ENCODE data around the gene SEMA3F. TPM values are rescaled to one million over a fixed set of nuclear protein-coding genes. Genes with fewer than 3 reads are reported as not detected.

Gene SEMA3F
- total and polyA plus RNA-seq, 2 experiments from 2014 or later, result 21.8 to 27.6 TPM

DNA sequence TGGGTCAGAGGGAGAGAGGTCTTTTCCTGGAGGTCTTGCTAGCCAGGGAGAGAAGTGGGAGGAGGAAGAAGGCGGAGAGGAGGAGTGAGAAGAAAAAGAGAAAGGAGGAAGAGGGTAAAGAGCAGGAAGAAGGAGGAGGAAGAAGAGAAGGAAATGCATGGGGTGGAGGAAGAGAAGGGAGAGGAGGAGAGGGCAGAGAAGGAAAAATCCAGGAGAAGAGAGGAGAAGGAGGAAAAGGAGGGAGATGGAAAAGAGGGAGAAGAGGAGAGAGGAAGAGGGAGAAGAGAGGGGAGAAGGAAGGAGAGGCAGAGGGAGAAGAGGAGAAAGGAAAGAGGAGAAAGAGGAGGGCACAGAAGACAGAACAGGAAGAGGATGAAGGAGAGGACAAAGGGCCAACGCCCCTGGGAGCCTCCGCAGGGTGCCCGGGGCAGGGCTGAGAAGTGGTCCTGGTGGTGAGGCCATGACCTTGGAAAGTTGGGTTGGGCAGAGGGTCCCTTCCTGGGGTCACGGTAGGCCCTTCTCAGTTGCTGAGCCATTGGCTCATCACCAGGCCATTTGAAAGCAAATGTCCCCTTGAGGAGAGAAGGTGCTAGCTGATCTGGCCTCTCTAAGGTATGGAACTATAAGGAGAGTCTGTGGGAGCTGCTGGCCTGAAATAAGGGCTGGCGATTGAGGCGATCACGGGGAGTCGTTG is 1.2 kb upstream of the SEMA3F start:
- H3K36me3 ChIP-seq, result no peaks in the 10 kb centered on the region
- H3K9me3 ChIP-seq (ENCODE audit: low read depth), result no peaks in the 10 kb centered on the region
- peaks cover 36% of the 10 kb centered on the region for H3K4me1 ChIP-seq (ENCODE audit: low read depth)
- no peak for DNase-seq (ENCODE audit: low read depth in 1 of 2, low spot score in 1 of 2)
- TF ChIP-seq, protein P1, sequence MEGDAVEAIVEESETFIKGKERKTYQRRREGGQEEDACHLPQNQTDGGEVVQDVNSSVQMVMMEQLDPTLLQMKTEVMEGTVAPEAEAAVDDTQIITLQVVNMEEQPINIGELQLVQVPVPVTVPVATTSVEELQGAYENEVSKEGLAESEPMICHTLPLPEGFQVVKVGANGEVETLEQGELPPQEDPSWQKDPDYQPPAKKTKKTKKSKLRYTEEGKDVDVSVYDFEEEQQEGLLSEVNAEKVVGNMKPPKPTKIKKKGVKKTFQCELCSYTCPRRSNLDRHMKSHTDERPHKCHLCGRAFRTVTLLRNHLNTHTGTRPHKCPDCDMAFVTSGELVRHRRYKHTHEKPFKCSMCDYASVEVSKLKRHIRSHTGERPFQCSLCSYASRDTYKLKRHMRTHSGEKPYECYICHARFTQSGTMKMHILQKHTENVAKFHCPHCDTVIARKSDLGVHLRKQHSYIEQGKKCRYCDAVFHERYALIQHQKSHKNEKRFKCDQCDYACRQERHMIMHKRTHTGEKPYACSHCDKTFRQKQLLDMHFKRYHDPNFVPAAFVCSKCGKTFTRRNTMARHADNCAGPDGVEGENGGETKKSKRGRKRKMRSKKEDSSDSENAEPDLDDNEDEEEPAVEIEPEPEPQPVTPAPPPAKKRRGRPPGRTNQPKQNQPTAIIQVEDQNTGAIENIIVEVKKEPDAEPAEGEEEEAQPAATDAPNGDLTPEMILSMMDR (IDR thresholded peaks at IDR 0.05; ENCODE audit: low read depth, low read length), result no peak
- peak overlapping the region; percentile 47 for H3K4me3 ChIP-seq
- no peaks in the 10 kb centered on the region for H3K27me3 ChIP-seq
- H3K27ac ChIP-seq, result no peak overlapping the region

DNA sequence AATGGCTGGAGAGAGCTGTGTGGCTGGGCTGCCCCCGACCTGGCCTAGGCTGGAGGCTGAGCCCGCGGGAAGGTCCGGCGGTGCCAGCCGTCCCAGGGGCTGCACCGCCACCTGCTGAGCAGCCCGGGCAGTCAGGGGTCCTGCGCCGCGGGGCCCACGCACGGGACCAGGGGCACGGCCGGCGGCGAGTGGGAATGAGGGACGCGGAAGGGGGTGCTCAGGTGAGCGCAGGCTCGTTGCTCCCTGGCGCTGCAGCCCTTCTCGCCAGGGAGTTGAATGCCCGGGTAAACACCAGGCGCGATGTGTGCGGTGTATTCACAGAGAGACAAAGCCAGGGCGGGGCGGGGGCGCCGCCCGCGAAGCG is 666 bp upstream of the SEMA3F start:
- peak overlapping the region; percentile 47 for H3K4me3 ChIP-seq
- H3K36me3 ChIP-seq, result no peaks in the 10 kb centered on the region
- DNase-seq (ENCODE audit: low read depth in 1 of 2, low spot score in 1 of 2), result no peak
- H3K27me3 ChIP-seq, result no peaks in the 10 kb centered on the region
- no peaks in the 10 kb centered on the region for H3K9me3 ChIP-seq (ENCODE audit: low read depth)
- TF ChIP-seq, protein P1 (IDR thresholded peaks at IDR 0.05; ENCODE audit: low read depth, low read length), result peak; percentile 31
- H3K4me1 ChIP-seq (ENCODE audit: low read depth), result peaks cover 36% of the 10 kb centered on the region
- H3K27ac ChIP-seq, result no peak overlapping the region

- Histone ChIP-seq H3K9me3 (ENCODE audit: low read depth) (no peaks in the 10 kb centered on the region), H3K4me3 (peak overlapping the region; percentile 47), H3K4me1 (ENCODE audit: low read depth) (peaks cover 36% of the 10 kb centered on the region), H3K36me3 (no peaks in the 10 kb centered on the region), H3K27ac (peak overlapping the region; percentile 71), H3K27me3 (no peaks in the 10 kb centered on the region)
- TF ChIP-seq, protein P1 (IDR thresholded peaks at IDR 0.05; ENCODE audit: low read depth, low read length), result no peak
- DNase-seq (ENCODE audit: low read depth in 1 of 2, low spot score in 1 of 2), result no peak
Measured at GRCh38 chr3:50155491-50155878, 361 bp downstream of the SEMA3F start.

GRCh38 chr3:50155891-50156290 is 767 bp downstream of the SEMA3F start:
- no peak overlapping the region for H3K27ac ChIP-seq
- no peaks in the 10 kb centered on the region for H3K36me3 ChIP-seq
- peak overlapping the region; percentile 47 for H3K4me3 ChIP-seq
- H3K27me3 ChIP-seq, result no peaks in the 10 kb centered on the region
- H3K9me3 ChIP-seq (ENCODE audit: low read depth), result no peaks in the 10 kb centered on the region
- no peak for DNase-seq (ENCODE audit: low read depth in 1 of 2, low spot score in 1 of 2)
- peaks cover 37% of the 10 kb centered on the region for H3K4me1 ChIP-seq (ENCODE audit: low read depth)
- TF ChIP-seq, protein P1 (IDR thresholded peaks at IDR 0.05; ENCODE audit: low read depth, low read length), result no peak

DNA sequence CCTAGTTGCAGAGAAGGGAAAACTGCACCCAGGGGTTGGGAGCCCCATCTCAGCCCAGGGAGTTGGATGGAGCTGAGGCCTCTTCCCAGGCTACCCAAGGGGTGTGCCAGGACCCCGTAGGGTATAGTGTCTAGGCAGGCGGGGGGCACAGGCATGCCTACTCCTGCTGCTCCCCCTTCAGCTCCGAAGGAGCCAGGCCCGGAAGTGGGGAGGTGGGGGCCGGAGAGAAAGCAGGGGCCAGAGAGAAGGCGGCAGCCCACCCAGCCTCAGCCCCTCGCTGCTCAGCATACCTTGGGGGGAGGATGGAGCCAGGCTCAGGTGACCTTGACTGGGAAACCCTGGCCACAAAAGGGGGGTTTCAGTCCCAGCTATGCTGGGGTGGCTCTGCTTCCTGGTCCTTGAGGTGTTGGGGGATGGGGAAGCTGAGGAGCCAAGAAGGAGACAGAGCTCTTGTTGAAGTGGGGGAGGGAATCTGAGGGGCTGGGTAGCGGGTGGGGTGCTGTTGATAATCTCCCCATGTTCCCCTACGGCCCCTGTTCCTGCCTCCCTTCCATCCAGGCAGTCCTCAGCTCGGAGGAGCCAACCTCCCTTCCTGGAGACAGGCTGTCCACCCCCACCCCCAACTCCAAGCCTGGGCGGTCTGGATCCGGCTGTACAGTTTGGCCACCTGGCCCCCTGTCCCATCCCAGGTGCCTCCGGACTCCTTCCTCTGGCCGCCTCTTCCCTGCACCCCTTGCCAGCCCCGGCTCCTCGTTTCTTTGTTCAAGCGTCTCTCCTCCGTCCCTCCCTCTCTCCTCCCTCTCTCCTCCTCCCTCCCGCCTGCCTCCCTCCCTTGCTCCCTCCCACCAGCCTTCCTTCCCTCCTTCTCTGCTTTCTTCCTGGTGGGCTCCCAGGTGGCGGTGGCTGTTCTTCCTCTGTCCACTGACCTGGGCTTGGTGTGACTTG is 1.7 kb downstream of the SEMA3F start:
- peak in 1 of 2 donors; percentile 46 for DNase-seq (ENCODE audit: low read depth in 1 of 2, low spot score in 1 of 2)
- peak overlapping the region; percentile 47 for H3K4me3 ChIP-seq
- H3K27ac ChIP-seq, result no peak overlapping the region
- H3K27me3 ChIP-seq, result no peaks in the 10 kb centered on the region
- H3K9me3 ChIP-seq (ENCODE audit: low read depth), result no peaks in the 10 kb centered on the region
- TF ChIP-seq, protein P1 (IDR thresholded peaks at IDR 0.05; ENCODE audit: low read depth, low read length), result no peak
- H3K36me3 ChIP-seq, result no peaks in the 10 kb centered on the region
- H3K4me1 ChIP-seq (ENCODE audit: low read depth), result peaks cover 30% of the 10 kb centered on the region
